ENCODE measurements around the gene LHX4.

DNA sequence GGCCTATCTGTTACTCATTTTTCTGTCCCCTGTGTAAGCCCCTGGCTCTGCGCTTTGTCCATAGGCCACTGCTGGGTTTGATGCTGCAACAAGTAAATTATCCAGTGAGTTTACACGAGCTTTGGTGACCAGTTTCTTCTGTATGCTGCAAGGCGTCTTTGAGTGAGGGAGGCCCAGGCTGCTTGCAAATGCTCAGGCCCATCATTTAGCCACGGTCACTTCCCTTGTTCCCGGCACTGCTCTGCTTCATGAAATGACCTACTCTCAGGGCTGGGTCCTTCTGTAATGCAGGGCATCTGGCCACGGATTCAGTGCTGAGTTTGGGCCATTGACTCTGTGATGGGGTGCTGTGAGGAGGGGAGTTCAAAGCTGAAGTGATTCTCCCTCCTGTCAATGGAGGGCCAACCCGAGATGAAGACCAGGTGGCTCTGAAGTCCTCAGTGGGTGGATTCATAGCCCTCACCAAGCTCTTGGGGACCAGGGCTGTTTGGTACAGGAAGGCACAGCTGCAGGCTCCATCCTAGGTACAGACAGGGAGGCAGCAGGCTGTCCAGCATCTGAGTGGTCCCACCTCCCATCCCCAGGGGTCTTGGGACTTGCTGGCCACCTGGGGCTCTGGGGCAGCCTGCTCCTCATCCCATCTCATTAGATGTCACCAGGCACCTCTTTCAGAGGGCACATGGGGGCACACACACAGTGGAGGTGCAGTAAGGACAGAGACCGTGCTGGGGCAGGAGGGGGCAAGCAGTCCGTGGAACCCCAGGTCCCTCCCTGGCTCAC is 21.7 kb downstream of the LHX4 start:
- TF ChIP-seq, protein P1, sequence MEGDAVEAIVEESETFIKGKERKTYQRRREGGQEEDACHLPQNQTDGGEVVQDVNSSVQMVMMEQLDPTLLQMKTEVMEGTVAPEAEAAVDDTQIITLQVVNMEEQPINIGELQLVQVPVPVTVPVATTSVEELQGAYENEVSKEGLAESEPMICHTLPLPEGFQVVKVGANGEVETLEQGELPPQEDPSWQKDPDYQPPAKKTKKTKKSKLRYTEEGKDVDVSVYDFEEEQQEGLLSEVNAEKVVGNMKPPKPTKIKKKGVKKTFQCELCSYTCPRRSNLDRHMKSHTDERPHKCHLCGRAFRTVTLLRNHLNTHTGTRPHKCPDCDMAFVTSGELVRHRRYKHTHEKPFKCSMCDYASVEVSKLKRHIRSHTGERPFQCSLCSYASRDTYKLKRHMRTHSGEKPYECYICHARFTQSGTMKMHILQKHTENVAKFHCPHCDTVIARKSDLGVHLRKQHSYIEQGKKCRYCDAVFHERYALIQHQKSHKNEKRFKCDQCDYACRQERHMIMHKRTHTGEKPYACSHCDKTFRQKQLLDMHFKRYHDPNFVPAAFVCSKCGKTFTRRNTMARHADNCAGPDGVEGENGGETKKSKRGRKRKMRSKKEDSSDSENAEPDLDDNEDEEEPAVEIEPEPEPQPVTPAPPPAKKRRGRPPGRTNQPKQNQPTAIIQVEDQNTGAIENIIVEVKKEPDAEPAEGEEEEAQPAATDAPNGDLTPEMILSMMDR (conservative IDR thresholded peaks at IDR 0.05), result no peak
- TF ChIP-seq ZFX (IDR thresholded peaks at IDR 0.05), result no peak

Measured in C4-2B (cell line).